Muscle layer of colon (tissue), 2 donors: ENCODE data around the gene TOP3A.

Experiments used
- H3K27ac ChIP-seq: one replicate; pipeline ENCODE4 v1.7.0; 2013; ENCODE audit warnings: low read depth, mild to moderate bottlenecking, low read length, moderate library complexity
- H3K27me3 ChIP-seq, 2 donors: one replicate each; pipeline ENCODE4 v1.7.0; 2013; ENCODE audit warnings: low read length in 2 of 2, mild to moderate bottlenecking in 2 of 2; ENCODE audit not compliant: insufficient read depth in 2 of 2, control insufficient read depth in 1 of 2
- H3K36me3 ChIP-seq: one replicate; pipeline ENCODE4 v1.7.0; 2013; ENCODE audit warnings: mild to moderate bottlenecking, low read length; ENCODE audit not compliant: insufficient read depth
- H3K4me1 ChIP-seq: one replicate; pipeline ENCODE4 v1.7.0; 2013; ENCODE audit warnings: mild to moderate bottlenecking, low read length; ENCODE audit not compliant: insufficient read depth
- H3K4me3 ChIP-seq, 2 donors: one replicate each; pipeline ENCODE4 v1.7.0; 2013; ENCODE audit warnings: low read length in 2 of 2, low read depth in 1 of 2, mild to moderate bottlenecking in 1 of 2, moderate library complexity in 1 of 2
- H3K9ac ChIP-seq: one replicate; pipeline ENCODE4 v1.7.0; 2013; ENCODE audit warnings: low read length
- H3K9me3 ChIP-seq: one replicate; pipeline ENCODE4 v1.7.0; 2013; ENCODE audit warnings: mild to moderate bottlenecking, low read length
- donor health status: abdominal sarcoma.
- donor health status: Adenocarcinoma of cecum.

The TOP3A gene

DNA sequence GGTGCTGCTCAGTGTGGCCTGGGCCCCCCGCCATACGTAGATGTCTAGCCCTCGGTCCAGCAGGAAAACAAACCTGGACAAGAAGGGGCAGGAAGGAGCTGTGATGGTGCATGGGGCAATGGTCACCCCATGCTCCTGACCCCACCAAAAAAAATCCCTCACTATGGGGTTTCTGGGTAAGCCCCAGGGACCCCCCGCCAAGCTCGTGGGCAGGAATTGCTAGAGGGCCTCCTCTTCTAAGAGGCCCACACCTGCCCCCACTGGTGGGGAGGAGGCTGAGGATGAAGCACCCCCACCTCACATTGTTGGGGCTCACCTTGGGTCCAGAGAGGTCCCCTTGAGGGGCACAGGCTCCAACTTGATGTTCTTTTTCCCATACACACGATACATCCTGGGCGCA is 66.0 kb downstream of the TOP3A start:
- H3K36me3 ChIP-seq = peaks cover 80% of the 10 kb centered on the region
- no peaks in the 10 kb centered on the region for H3K4me1 ChIP-seq
- no peak overlapping the region for H3K27ac ChIP-seq
- H3K9ac ChIP-seq = no peak overlapping the region
- no peaks in the 10 kb centered on the region for H3K27me3 ChIP-seq
- H3K4me3 ChIP-seq = no peak overlapping the region
- no peaks in the 10 kb centered on the region for H3K9me3 ChIP-seq

DNA sequence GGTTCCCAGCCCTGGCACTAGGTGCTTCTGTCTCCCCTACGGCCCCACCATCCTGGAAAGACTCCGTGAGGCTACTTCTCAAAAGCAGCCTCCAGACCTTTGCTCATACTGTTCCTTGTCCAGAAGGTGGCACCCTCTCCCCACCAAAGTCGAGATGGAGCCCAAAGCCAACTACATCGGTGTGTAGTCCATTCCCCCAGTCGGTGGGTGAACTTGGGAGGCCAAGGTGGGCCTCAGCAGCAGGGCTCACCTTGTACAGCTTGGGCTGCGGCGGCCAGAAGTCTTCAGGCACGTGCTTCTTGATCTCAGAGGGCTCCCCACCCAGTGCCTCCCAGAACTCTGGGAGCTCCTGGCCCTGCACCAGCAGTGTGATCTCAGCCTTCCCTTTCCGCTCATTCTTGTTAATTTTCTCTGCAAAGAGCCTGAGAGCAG is 66.5 kb downstream of the TOP3A start:
- no peaks in the 10 kb centered on the region for H3K4me1 ChIP-seq
- no peak overlapping the region for H3K4me3 ChIP-seq
- no peak overlapping the region for H3K9ac ChIP-seq
- peaks cover 75% of the 10 kb centered on the region for H3K36me3 ChIP-seq
- no peak overlapping the region for H3K27ac ChIP-seq
- no peaks in the 10 kb centered on the region for H3K9me3 ChIP-seq
- H3K27me3 ChIP-seq = no peaks in the 10 kb centered on the region

DNA sequence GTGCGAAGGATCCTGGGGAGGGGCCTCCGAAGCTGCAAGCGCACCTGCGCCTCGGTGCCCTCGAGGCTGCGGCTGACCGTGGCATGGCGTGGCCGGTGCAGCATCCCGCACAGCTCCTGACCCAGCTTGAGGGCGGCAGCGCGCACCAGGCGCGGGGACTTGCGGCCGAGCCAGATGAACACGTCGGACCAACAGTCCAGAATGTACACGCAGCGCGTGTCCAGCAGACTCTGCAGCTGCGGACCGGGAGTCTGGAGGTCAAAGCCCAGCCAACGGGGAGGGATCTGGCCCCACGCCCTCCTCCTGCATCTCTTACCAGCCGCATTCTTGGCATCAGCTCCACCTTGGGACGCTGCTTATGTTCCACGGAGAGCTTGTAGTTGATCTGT is 67.2 kb downstream of the TOP3A start:
- no peaks in the 10 kb centered on the region for H3K4me1 ChIP-seq
- H3K27ac ChIP-seq = no peak overlapping the region
- no peak overlapping the region for H3K9ac ChIP-seq
- no peaks in the 10 kb centered on the region for H3K9me3 ChIP-seq
- H3K36me3 ChIP-seq = peaks cover 68% of the 10 kb centered on the region
- H3K27me3 ChIP-seq = no peaks in the 10 kb centered on the region
- H3K4me3 ChIP-seq = no peak overlapping the region

DNA sequence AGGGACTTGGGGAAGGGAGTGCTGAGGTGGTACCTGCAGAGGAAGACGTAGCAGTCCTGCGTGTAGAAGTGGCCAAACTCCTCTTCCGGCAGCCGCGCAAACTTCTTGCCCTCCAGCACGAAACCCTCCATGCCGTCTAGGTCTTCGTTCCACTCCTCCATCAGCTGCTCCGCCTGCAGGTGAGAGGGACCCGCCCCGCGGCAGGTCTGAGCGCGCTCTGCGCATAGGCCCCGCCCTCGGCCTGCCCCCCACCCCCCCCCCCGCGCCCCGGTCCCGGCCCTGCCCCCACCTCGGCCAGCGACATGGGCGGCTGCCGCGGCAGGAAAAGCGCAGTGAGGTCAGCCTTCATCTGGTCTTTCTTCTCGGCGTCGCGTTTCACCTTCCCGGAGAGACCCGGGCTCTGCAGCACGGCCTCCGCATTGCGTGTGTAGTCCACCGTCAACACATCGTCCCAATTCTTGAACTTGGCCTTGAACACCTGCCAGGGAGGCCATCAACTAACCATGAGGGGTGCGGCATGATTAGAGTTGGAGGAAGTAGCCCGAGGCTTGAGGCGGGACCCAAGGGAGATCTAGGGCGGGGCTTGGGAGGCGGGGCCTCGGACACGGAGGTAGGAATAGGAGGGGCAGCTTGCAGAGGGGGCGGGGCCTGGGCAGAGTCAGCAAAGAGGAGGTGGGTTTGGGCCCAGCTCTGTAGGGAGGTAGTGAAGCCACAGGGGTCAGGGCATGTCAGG is 67.7 kb downstream of the TOP3A start:
- no peak overlapping the region for H3K4me3 ChIP-seq
- no peaks in the 10 kb centered on the region for H3K9me3 ChIP-seq
- H3K9ac ChIP-seq = no peak overlapping the region
- no peaks in the 10 kb centered on the region for H3K27me3 ChIP-seq
- H3K27ac ChIP-seq = no peak overlapping the region
- peaks cover 62% of the 10 kb centered on the region for H3K36me3 ChIP-seq
- no peaks in the 10 kb centered on the region for H3K4me1 ChIP-seq

DNA sequence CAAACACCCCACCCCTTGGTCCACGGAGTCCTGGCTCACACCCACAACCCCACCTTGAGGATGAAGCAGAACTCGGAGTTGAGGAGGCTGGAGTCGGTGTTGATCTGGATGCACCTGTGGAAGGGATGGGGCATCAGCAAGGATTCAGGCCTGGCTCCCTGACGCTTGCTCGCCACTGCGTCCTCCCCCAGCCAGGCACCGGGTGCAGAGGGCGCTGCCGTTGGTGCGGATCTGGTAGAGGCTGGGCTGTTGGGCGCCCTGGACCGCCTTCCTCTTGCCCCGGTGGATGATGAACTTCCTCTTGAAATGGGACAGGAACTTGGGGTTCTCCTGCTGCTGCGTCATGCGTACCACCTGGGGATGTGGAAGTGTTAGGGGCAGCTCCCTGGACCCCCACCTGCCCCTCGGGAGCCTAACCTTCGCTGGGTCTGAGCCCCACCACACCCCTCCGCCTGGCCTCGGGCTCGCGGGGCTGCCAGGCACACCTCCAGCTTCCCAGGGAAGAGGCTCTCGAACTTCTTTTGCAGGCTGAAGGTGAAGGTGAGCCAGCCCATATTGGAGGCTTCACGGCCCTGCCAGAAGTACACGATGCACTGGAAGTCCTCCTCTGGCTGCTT is 68.6 kb downstream of the TOP3A start:
- H3K9ac ChIP-seq = no peak overlapping the region
- H3K9me3 ChIP-seq = no peaks in the 10 kb centered on the region
- no peak overlapping the region for H3K27ac ChIP-seq
- H3K27me3 ChIP-seq = no peaks in the 10 kb centered on the region
- no peak overlapping the region for H3K4me3 ChIP-seq
- no peaks in the 10 kb centered on the region for H3K4me1 ChIP-seq
- peaks cover 54% of the 10 kb centered on the region for H3K36me3 ChIP-seq

DNA sequence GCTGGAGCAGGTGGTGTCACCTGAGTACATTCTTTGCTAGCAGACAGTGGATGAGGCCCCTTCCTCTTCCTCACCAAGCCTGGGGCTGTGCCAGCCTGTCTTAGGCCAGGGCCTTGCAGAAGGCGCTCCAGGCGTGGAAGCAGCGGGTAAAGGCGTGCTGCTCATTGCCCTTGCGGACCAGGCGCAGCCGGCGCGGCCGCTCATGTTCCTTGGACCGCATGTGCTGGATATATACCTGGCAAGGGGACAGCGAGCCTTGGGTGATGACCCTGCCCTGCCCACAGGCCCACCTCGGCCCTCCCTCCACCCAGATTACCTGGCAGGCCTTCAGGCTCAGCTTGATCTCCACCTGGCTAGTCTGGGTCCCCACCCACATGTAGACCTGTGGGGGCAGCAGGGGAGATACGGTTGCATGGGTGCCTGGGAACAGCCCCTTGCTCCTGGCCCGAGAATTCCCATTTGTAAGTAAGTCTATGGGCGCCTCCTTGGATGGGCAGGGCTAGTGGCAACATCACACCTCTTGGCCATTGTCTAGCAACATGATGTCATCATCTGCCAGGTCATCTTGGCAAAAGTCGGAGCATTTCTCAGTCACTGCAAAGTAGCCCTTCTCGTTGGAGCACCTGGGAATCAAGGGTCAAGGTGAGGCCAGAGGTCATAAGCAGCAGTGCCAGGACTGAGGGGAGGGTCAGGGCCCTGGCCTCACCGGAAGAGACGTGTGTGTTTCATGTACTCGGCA is 69.6 kb downstream of the TOP3A start:
- Histone ChIP-seq H3K9ac (no peak overlapping the region), H3K36me3 (peaks cover 44% of the 10 kb centered on the region), H3K27me3 (no peaks in the 10 kb centered on the region), H3K4me1 (no peaks in the 10 kb centered on the region), H3K4me3 (no peak overlapping the region), H3K27ac (no peak overlapping the region), H3K9me3 (no peaks in the 10 kb centered on the region)

DNA sequence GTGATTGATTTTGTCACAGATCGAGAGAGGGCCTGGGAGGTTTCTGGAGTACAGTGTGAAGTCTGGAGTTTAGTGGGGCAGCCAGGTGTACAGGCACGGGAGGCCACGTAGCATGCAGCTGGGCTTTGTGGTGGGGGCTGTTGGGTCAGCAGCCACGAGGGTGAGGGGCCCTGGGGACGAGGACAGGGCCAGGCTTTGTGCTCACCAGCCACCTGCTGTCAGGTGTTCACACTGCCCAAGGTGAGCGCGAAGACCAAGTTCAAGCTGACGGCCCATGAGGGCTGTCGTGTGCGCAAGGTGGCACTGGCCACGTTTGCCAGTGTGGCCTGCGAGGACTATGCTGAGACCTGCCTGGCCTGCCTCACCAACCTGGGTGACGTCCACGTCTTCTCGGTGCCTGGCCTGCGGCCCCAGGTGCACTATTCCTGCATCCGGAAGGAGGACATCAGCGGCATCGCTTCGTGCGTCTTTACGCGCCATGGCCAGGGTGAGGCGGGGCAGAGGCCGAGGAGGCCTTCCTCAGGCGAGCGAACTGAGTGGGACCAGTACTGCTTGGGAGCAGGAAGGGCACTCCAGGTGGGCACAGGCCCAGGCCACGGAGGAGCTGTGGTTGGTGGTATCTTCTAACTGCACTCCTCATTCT is 73.4 kb downstream of the TOP3A start:
- H3K36me3 ChIP-seq = peaks cover 18% of the 10 kb centered on the region
- H3K4me3 ChIP-seq = no peak overlapping the region
- no peaks in the 10 kb centered on the region for H3K4me1 ChIP-seq
- H3K27ac ChIP-seq = no peak overlapping the region
- H3K9me3 ChIP-seq = no peaks in the 10 kb centered on the region
- no peak overlapping the region for H3K9ac ChIP-seq
- no peaks in the 10 kb centered on the region for H3K27me3 ChIP-seq

DNA sequence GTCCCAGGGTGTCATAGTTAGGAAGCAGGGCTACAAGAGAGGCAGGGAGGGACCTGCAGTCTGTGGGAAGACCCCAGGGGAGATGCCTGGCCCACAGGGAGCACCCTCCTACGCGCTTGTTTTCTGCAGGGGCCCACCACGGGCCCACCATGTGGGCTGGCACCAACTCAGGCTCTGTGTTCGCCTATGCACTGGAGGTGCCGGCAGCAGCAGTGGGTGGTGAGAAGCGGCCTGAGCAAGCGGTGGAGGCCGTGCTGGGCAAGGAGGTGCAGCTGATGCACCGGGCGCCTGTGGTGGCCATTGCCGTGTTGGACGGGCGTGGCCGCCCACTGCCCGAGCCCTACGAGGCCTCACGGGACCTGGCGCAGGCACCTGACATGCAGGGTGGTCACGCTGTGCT is 74.3 kb downstream of the TOP3A start:
- H3K9me3 ChIP-seq = no peaks in the 10 kb centered on the region
- no peak overlapping the region for H3K4me3 ChIP-seq
- H3K27me3 ChIP-seq = no peaks in the 10 kb centered on the region
- no peak overlapping the region for H3K9ac ChIP-seq
- H3K4me1 ChIP-seq = no peaks in the 10 kb centered on the region
- H3K36me3 ChIP-seq = peaks cover 17% of the 10 kb centered on the region
- no peak overlapping the region for H3K27ac ChIP-seq

DNA sequence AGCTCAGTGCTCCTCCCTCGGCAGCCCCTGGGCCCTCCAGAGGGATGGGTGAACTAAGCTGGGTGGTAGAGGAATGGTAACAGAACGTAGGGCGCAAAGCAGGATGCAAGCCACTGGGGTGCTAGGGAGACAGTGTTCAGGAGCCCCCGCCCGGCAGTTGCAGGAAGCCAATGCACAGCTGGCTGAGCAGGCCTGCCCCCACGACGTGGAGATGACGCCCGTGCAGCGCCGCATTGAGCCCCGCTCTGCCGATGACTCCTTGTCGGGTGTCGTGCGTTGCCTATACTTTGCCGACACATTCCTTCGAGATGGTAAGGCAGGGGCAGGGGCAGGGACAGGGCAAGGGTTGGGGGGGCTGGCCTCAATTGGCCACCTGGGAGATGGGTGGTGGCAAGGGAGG is 76.5 kb downstream of the TOP3A start:
- no peaks in the 10 kb centered on the region for H3K9me3 ChIP-seq
- H3K27ac ChIP-seq = no peak overlapping the region
- H3K36me3 ChIP-seq = peaks cover 22% of the 10 kb centered on the region
- H3K27me3 ChIP-seq = no peaks in the 10 kb centered on the region
- no peaks in the 10 kb centered on the region for H3K4me1 ChIP-seq
- H3K4me3 ChIP-seq = no peak overlapping the region
- no peak overlapping the region for H3K9ac ChIP-seq

DNA sequence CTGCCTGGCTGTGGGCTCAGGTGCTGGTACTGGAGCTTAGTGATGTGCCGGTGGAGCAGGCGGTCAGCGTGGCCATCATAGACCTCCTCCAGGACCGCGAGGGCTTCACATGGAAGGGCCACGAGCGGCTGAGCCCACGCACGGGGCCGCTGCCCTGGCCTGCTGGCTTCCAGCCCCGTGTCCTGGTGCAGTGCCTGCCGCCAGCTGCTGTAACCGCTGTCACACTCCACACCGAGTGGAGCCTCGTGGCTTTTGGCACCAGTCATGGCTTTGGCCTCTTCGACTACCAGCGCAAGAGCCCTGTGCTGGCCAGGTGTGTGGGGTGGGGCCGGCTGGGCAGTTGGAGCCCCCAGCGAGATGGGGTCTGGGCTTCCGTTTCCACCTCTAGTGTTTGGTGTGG is 77.3 kb downstream of the TOP3A start:
- Histone ChIP-seq H3K9ac (no peak overlapping the region), H3K27me3 (no peaks in the 10 kb centered on the region), H3K4me3 (no peak overlapping the region), H3K27ac (no peak overlapping the region), H3K36me3 (peaks cover 22% of the 10 kb centered on the region), H3K4me1 (no peaks in the 10 kb centered on the region), H3K9me3 (no peaks in the 10 kb centered on the region)

DNA sequence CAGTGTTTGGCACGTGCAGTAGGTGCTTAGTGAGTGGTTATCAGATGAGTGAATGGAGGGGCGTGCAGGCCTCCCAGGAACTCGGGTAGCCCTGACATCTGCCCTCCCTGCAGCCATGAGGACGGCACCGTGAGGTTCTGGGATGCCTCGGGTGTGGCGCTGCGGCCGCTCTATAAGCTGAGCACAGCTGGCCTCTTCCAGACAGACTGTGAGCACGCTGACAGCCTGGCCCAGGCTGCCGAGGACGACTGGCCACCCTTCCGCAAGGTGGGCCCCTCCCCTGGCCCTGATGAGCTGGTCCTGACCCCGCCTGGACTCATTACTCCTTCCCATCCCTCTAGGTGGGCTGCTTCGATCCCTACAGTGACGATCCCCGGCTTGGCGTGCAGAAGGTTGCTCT is 78.3 kb downstream of the TOP3A start:
- Histone ChIP-seq H3K9me3 (no peaks in the 10 kb centered on the region), H3K4me3 (no peak overlapping the region), H3K4me1 (no peaks in the 10 kb centered on the region), H3K27me3 (no peaks in the 10 kb centered on the region), H3K36me3 (peaks cover 22% of the 10 kb centered on the region), H3K27ac (no peak overlapping the region), H3K9ac (no peak overlapping the region)
